ENCODE results near the gene DAPP1.
"Not testable (repeated sequence)": the region's sequence is repeated elsewhere in the genome, so short reads cannot be mapped to it uniquely, and the experiment has no call there.

The DAPP1 gene

DNA sequence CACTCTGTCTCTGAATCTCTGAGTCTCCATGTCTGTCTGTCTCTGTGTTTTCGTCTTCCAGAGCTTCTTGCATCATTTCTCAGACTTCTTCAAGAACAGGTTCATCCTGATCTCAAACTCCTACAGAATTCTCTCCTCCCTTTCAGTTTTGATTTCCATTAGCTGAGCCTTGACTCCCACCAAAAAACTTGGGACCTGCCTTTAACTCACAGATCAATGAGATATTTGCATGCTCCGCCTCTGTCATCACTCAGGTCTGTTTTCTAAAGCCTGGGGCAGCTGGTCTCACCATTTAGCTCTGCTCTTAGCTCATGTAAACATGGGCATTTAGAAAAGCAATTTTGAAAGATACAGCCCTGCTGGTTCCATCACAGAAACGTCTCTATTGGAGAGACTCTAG lies 8.6 kb downstream of the DAPP1 start:
- DNase-seq: no peak

DNA sequence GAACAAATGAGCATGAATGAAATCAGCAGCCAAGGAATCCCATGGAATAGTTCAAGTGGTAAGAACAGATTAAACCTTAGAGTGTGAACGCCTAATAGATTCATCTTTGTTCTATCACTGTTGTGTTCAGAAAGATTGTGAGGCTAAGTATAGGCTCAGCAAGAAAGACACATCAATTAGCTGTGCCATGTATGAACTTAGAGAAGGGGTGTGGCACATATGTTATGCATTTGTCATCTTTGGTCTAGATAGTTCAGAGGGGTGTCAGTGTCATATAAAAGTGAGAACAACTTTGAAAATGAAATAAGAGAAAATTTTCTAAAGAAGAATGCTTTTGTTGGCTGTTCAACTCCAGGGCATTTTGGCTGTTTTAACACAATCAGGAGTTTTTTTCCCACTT lies 9.4 kb downstream of the DAPP1 start:
- no peak for DNase-seq

DNA sequence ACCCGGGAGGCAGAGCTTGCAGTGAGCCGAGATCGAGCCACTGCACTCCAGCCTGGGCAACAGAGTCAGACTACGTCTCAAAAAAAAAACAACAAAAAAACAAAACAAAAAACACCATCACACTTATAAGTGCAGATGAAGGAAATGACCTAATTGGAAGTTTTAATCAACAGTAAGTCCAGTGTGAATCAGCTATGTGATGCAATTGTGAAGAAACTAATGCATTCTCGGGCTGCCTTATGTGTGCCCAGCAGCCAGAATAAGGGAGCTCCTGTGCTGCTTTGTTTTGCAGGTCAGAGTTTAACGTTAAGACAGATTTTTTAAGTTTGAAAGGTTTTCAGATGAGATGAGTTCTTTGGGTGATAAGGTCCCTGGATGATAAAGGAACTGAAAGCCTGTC lies 10.8 kb downstream of the DAPP1 start:
- DNase-seq: no peak

DNA sequence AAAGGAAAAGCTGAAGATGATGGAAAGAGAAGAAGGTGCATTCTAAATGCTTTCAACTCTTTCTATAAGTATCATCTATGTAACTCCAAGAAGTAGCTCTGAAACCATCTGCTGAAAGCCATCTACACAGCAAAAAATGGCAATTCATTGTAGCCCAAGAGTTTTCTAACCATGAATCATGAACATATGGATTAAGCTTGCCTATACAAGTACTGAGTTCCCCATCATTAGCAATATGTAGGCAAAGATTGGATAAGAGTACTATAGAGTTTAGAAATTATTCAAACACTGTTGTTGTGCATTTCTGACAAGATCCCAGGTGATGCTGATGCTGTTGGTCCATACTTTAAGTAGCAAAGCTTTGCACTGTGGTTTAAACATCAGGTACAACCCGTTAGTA lies 11.2 kb downstream of the DAPP1 start:
- no peak for DNase-seq

DNA sequence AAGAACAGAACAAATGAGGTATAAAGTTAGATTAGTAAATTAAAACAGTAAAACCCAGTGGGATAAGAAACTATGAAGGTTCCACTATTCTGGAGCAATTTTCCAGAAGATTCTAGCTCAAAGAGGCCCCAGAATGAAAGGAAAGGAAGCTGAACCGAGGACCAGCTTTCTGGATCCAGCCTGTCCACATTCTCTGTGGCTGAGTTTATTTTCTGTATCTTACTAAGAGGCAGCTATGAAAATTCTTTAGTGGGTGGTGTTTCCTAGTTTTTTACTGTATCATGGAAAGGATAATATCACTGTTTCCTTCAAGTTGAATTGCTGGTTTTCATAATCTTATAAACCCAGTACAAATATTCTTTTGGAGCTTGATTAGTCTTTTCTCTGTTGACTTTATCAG lies 11.8 kb downstream of the DAPP1 start:
- no peak for DNase-seq

DNA sequence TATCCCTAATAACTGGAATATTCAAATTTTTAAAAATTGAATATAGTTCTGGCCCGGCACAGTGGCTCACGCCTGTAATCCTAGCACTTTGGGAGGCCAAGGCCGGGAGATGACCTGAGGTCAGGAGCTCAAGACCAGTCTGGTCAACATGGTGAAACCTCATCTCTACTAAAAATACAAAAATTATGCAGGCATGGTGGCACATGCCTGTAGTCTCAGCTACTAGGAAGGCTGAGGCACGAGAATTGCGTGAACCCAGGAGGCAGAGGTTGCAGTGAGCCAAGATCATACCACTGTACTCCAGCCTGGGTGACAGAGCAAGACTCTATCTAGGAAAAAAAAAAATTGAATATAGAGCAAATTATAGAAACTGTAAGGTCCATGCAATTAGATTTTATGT lies 13.4 kb downstream of the DAPP1 start:
- DNase-seq: not testable (repeated sequence)

DNA sequence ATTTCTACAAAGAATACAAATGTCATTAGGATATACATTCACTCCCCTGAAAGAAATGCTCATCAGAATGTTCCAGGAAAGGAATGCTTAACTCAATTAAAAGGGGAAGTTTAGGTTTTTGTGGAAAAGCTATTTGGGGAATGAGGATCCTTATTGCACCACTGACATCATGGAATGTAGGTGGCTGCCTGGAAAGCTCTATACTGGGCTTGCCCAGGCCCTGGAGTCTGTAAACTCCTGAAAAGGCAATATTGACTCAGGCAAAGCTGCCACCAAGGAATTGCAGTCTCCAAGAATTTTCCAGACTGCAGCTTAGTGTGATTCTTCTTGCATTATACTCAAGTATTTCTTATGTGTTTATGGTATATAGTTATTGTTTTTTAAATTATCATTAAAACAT lies 15.7 kb downstream of the DAPP1 start:
- DNase-seq: no peak

DNA sequence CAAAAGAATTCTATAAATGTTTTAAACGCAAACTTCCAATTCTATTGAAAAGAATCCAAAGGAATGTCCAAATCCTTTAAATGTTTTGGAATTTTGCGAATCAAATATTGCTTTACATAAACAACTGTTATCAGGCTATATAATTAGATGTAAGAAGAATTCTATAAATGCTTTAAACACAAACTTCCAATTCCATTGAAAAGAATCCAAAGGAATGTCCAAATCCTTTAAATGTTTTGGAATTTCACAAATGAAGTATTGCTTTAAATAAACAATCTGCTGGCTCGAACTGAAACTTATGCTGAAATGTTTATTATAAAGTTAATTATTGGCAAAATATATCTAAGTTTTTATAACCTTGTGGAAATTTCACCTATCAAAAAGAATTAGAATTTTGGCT lies 16.1 kb downstream of the DAPP1 start:
- DNase-seq: no peak

DNA sequence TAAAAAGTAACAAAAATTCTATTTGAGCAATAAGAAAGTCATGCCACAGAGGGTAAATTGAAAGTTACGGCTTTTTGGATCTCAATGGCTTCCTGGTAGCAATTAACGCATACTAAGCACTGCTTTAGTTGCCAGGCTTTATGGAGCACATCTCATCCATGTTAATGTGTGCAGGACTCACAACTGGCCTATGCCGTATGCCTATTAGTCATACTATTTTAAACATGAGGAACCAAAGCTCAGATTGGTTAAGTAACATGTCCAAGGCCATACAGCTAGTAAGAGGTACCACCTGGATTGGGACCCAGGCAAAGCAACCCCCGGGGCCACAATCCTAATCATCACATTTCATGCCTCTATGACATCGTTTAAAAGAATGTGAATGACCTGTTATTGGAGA lies 17.1 kb downstream of the DAPP1 start:
- DNase-seq: no peak

DNA sequence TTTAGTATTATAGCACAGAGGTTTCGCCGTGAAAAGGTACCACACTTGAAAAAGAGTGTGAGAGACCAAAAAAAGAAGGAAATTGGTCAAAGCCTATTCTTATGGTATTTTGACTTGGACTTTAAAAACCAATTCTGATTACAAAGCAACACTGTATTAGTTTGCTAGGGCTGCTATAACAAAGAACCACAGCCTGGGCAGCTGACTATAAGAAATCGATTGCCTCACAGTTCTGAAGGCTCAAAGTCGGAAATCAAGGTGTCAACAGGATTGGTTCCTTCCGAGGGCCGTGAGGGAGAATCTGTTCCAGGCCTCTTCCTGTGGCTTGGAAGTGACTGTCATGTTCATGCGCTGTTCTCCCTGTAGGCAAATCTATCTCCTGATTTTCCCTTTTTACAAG lies 17.9 kb downstream of the DAPP1 start:
- no peak for DNase-seq

DNA sequence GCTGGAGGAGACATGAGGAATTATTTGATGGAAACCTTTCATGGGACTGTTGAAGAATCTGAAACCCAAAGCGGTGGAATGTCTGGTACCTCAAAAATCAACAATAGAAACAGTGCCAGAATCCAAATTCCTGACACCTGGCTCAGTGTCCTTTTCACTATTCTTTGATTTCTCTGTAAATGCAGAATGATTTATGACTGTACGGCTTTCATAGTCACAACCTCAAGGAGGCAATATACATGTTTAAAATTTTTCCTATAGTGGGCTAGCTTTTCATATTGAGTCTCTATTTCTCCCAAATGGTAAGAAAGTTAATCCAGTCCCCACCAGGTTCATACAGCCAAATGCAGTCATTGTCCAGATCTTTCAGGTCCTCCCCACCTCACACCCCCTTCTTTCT lies 19.3 kb downstream of the DAPP1 start:
- no peak for DNase-seq

DNA sequence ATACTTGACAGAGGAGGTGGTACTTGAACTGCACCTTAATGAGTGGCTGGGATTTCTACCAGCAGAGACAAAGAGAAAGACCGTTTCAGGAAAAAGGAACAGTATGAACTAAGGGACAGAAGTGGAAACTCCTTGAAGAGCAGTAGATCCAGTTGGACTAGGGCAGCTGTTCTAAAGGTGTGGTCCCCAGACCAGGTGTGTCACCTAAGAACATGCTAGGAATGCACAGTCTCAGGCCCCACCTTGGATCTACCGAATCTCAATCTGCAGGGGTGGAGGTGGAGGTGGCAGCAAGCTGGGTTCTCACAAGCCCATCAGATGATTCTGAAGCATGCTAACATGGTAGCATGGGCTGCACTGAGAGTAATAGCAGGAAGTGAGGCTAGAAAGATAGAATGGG lies 22.3 kb downstream of the DAPP1 start:
- no peak for DNase-seq

DNA sequence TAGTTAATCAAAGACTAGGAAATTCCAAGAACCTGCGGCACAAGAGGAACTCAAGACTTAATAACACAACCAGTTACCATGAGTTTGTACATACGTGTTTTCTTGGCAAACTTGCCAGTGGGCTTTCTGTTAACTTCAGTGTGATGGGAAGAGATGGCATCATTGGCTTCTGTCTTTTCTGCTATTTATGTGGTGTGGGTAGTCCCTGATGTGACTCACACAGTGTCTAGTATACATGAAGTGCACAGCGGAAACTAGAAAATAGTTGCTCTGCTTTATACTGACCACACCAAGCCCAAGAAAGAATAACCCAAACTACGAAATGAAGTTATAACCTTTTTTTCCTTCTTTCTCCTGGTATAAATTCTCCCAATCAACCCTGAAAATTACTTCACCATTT lies 24.5 kb downstream of the DAPP1 start:
- no peak for DNase-seq

DNA sequence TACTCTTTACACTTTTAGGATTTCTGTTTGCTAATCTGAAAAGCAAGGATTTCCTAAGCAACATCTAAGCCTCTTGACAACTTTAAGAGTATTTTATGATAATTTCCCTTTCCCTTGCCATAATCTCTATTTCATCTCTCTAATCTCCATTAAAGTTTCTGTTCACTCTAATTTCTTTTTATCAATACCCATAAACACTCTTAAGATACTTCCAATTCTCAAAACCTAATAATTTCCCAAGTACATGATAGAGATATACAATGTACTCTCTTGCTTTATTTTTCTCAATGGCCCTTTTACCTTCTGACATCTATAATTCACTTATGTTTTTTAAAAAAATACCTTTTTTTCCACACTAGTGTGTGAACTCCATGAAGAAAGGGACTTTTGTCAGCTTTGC lies 26.8 kb downstream of the DAPP1 start:
- DNase-seq: no peak

DNA sequence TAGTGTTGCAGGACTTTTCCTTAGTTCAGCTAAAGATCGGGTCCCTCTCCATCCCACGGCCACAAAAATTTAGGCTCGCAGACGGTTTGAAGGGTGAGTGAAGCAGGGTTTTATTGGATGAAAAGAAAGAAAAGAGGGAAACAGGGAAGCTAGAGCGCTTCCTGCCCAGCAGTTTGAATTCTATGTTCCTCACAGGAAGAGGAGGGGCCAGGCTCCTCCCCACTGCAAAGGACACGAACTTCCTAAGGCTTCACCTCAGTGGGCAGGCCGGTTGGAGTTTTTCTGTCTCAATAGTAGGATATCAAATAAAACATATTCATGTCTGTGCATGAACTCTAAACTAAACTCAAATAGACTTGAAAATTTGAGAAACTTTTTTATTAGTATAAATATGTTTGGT lies 27.4 kb downstream of the DAPP1 start:
- DNase-seq: no peak

DNA sequence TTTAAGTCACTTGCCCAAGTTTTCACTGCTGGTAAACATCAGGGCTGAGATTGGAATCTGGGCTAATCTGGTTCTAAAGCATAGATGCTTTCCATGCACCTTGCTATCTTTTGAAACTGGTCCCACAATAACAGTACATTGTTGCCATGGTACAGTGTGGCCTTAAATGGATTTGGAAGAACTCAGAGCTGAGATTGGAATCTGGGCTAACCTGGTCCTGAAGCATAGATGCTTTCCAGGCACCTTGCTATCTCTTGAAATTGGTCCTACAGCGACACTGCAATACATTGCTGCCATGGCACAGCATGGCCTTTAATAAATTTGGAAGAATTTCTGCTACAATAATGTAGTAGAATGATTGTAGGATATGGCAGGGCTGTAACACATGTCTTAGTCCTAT lies 28.6 kb downstream of the DAPP1 start:
- DNase-seq: no peak

DNA sequence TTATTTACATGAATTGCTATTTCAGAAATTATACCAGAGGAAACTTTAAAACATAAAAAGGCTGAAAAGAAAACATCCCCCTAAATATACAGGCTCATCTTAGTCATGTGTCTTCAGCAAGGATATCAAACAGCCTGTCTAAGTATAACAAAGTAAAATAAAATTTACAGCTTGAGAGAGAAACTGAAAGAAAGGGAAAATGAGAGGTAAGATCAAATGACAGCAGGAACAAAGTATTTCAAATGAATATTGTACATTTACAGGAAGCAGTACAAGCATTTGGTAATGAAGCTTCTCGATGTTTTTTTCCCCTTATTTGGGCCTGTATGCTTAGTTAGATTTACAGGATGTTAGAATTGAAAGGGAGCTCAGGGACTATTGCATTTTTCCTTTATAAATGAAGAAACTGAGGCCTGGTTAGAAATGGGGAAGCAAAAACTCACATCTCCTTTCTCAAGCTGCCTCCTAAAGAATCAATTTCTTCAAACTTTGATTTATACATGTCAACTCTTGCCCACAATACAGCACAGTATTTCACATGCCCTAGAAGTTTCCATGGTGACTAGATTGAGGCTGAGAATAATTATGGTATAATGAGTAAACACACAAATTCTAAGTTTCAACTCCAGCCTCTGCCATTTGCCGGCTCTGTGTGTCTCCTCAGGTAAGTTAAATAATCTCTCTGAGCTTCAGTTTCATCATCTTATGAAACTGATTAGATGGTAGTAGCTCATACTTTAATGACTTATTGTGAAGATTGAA lies 29.3 kb downstream of the DAPP1 start:
- DNase-seq: no peak

DNA sequence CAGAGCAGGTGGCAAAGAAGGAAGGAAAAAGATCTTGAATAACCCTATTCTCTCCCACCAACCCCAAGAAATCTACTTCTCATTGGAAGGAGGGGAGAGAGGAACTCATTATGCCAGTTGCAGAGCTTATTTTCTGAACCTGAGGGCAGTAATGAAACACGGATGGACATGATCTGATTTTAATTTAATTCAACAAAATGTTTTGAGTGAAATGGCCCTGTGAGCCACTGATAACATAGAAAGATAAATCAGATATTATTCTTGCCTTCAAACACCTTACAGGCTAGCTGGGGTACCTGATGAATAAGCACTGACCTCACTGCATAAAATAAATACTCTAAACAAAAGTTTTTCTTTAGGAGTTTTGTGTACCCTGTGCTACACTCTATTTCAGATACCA lies 30.3 kb downstream of the DAPP1 start:
- no peak for DNase-seq

DNA sequence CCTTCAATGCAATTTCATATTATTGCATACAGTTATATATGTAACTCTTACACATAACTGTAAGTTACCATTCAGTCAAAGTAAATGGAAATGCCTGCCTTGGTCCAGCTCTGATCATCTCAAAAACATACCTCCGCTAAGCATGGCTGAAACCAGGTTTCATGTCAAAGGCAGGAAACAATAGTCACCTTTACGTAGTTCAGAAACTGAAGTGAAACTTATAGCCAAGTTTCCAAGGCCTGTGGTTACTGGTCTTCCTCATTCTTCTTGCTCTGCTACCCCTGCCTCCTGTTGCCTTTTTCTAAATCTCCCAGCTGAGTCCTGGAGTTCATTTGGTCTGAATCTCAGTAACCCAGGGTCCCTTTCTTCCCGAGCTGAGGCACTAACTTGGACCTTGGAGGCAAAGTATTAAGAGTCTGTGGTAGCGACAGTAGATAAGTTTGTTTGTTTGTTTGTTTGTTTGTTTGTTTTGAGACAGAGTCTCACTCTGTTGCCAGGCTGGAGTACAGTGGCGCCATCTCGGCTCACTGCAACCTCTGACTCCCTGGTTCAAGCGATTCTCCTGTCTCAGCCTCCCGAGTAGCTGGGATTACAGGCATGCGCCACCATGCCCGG lies 30.8 kb downstream of the DAPP1 start:
- no peak for DNase-seq

DNA sequence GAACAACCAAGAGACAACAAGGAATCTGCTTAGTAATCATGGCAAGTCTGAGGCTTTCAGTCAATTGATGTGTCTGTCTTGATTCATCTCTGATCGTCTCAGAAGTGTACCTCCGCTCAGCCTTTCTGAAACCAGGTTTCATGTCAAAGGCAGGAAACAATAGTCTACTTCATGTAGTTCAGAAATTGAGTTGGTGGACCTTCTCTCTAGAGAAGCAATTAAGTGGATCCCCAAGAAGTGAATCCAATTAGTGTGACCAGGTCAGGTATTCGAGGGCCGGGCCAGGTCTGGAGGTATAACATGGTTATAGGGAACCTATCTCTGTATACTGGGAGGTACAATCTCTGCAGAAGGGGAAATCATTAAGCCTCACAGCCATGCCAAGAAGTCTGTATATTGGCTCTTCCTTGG lies 32.0 kb downstream of the DAPP1 start:
- no peak for DNase-seq

DNA sequence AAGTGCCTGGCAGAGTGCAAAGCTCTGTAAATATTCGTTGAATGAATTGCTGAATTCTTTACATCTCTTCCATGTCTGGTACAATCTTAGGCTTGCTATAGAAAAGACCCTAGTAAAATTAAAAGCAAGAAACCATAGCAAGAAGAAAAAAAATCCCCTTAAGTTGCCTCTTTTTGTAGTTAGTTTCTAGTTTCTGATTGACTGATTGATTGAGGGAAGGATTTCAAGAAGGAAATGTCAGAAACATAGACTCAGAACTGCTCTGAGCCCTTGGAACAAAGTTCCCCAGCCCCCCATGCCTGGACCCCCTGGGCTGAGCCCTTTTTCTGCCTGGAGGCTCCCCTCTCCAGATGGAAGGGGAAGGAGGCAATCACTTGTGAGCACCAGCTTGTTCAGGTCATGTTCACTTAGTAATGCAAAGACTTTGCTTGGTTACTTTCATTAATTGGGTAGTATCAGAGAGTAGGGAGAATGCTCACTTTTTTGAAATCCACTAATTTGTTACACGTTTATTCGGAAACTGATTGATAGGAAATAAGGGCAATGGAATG lies 35.6 kb downstream of the DAPP1 start:
- DNase-seq: no peak

DNA sequence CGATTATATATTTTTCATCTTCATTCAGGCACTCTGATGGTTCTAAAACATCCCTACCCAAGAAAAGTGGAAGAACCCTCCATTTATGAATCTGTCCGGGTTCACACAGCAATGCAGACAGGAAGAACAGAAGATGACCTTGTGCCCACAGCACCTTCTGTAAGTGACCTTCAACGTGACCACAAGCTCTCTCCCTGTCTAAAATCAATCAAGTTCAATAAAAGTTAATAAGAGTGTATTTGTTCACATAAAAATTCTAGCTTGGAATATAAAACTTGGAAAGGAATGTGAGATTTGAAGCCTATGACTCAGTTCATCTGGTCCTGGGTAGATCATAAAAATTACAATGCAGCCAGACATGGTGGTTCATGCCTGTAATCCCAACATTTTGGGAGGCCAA lies 36.6 kb downstream of the DAPP1 start:
- no peak for DNase-seq

DNA sequence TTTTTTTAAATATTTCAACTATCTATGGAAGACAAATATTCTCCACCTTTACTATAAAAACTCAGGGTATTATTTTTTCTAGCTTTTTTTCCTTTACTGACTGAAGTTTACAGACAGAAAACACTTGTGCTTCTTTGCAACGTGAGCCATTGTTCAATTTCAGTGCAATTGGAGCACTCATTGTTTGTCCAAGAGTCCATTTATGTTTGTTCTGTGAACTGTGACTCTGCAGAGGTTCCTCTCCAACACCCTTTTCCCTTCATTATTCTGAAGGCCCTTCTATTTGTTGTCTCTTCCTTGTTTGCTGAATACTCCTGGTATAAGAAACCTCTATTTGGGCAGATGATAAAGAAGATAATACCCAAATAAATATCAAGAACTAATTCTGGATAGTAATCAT lies 37.4 kb downstream of the DAPP1 start:
- no peak for DNase-seq

DNA sequence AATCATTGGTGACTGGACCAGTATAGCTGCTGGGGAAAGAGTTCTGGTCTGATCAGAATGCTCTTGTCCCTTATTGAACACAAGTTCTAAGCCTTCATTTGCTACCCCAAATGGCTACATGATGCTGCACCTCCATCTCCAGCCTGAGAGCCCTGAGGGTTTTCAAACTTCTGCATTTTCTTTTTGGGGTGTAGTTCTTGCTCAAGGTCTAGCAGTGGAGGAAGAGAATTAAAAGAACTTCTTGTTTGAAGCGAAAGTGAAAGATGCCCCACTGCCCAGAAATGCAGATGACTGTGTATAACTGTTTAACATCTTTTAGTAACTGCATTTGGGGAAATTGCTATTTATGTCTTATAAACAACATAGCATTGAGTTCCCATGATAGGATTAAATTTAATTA lies 39.1 kb downstream of the DAPP1 start:
- no peak for DNase-seq

DNA sequence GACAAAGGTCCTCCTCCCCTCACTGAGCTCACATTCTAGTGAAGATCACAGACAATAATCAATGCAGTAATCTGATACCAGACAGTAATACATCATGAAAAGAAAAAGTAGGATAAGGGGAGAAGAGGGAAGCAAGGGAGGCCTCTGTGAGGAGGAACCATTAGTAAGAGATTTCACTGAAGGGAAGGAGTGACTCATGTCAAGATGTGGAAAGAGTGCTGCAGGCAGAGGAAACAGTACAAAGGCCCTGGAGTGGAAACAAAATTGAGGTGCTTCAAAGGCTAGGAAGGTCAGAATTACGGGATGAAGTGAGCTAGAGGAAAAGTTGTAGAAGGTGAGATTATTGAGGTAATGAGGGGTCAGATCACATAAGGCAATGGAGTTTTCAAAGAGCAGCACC lies 39.5 kb downstream of the DAPP1 start:
- no peak for DNase-seq
